Muscle of back (tissue), 10 donors: ENCODE measurements around the gene SLAMF9. TPM values are rescaled to one million over a fixed set of nuclear protein-coding genes. Genes with fewer than 3 reads are reported as not detected.

Experiments
- polyA plus RNA-seq, 10 donors: library from polyadenylated mRNA; unstranded; fragments of 120-200 nt; gene quantifications; one replicate each; pipeline ENCODE4 v1.2.1, GENCODE V29; 2013; ENCODE audit not compliant: insufficient read length in 10 of 10

The SLAMF9 gene
- polyA plus RNA-seq, 10 donors: not detected

Other genes starting within 250 kb of the SLAMF9 start
- not detected for gene CRP, start 239.6 kb downstream of the SLAMF9 start, polyA plus RNA-seq
- gene DUSP23, start 173.3 kb downstream of the SLAMF9 start, polyA plus RNA-seq: 10 to 100 TPM in 1 of 10 donors, 1 to 10 TPM in 9; 4.2 to 10.6 (median 6.9) TPM
- gene FCRL6, start 151.9 kb downstream of the SLAMF9 start, polyA plus RNA-seq: under 1 TPM in 4 of 10 donors, not detected in 6; 0.13 to 0.31 (median 0.19) TPM
- gene SLAMF8, start 127.4 kb downstream of the SLAMF9 start, polyA plus RNA-seq: under 1 TPM in 6 of 10 donors, not detected in 4; 0.24 to 0.85 (median 0.61) TPM
- gene VSIG8, start 91.6 kb downstream of the SLAMF9 start, polyA plus RNA-seq: under 1 TPM in 1 of 10 donors, not detected in 9; 0.12 TPM
- gene CFAP45, start 54.1 kb downstream of the SLAMF9 start, polyA plus RNA-seq: under 1 TPM in 9 of 10 donors, not detected in 1; 0.20 to 0.84 (median 0.37) TPM
- gene TAGLN2, start 28.7 kb downstream of the SLAMF9 start, polyA plus RNA-seq: 100 to 1,000 TPM; 148 to 245 (median 204) TPM
- gene IGSF9, start 8.6 kb downstream of the SLAMF9 start, polyA plus RNA-seq: 1 to 10 TPM in 2 of 10 donors, under 1 TPM in 8; 0.24 to 8.3 (median 0.53) TPM
- gene PIGM, start 77.8 kb upstream of the SLAMF9 start, polyA plus RNA-seq: 1 to 10 TPM; 3.8 to 6.6 (median 5.7) TPM
- gene KCNJ10, start 115.9 kb upstream of the SLAMF9 start, polyA plus RNA-seq: under 1 TPM; 0.35 to 0.91 (median 0.50) TPM
- gene KCNJ9, start 127.3 kb upstream of the SLAMF9 start, polyA plus RNA-seq: under 1 TPM in 9 of 10 donors, not detected in 1; 0.04 to 0.13 (median 0.08) TPM
- gene IGSF8, start 144.4 kb upstream of the SLAMF9 start, polyA plus RNA-seq: 10 to 100 TPM; 13.6 to 22.9 (median 18.2) TPM
- gene ATP1A2, start 161.5 kb upstream of the SLAMF9 start, polyA plus RNA-seq: 100 to 1,000 TPM in 2 of 10 donors, 10 to 100 TPM in 8; 30.5 to 114 (median 76.2) TPM
- 1 to 10 TPM in 9 of 10 donors, under 1 TPM in 1; 0.71 to 6.2 (median 2.3) TPM for gene ATP1A4, start 197.4 kb upstream of the SLAMF9 start, polyA plus RNA-seq
- gene CASQ1, start 236.3 kb upstream of the SLAMF9 start, polyA plus RNA-seq: 1,000 to 10,000 TPM in 3 of 10 donors, 100 to 1,000 TPM in 7; 185 to 1,204 (median 914) TPM